Stimulated activated CD4-positive, alpha-beta T cell treated with anti-CD3 and anti-CD28 coated beads, Interleukin-2, amount 100 ng/mL, for 48 hours (primary cell): ENCODE data around the gene SLC37A2.
"Not testable (repeated sequence)": the region's sequence is repeated elsewhere in the genome, so short reads cannot be mapped to it uniquely, and the experiment has no call there.

ENCODE experiments used
- DNase-seq, 2 donors: peaks; one replicate each; pipeline ENCODE4 v3.0.0-alpha.2; 2020

The SLC37A2 gene

DNA sequence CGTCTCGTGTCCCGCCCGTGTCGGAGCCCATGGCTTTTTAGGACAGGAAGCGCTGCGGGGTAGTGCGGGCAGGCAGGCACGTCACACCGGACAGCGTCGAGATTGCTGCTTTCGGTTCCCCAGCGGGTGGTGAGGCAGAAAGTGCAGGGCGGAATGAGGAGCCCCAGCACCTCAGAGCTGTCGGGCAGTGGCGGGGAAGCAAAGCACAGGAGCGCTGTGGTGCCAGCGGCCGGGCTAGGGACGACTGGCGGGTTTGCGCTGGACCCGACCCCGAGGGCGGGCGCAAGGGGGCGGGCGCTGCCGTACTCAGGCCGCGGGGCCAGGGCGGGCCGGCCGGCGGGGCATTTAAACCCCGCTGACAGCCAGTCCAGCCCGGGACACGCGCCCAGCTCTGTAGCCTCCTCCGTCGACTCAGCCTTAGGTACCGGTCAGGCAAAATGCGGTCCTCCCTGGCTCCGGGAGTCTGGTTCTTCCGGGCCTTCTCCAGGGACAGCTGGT lies at the start of gene SLC37A2:
Gene SLC37A2 (plus strand): TSS at position 375 of the 498 bp plus-strand sequence. CDS start 63 bp downstream, at position 438.
- DNase-seq, result peak; percentile 29 to 36

DNA sequence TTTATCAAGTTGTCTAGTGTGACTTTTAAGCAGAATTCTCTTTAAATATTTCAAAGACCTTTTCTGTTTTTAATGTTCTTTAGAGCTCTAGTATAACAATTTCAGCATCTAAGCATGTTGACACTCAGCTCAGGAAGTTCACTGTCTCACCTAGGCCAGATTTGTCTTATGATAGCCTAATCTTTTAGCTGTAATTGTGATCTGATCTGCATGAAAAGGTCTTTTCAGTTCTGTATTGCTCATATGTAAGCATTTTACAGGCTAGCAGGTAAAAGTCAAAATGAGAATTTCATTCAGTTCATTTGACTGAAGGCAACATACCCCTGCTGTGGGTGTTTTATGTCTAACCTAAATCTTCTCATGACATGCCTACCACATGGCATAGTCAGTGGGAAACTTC lies 46.7 kb upstream of the SLC37A2 start:
- DNase-seq, result no peak

DNA sequence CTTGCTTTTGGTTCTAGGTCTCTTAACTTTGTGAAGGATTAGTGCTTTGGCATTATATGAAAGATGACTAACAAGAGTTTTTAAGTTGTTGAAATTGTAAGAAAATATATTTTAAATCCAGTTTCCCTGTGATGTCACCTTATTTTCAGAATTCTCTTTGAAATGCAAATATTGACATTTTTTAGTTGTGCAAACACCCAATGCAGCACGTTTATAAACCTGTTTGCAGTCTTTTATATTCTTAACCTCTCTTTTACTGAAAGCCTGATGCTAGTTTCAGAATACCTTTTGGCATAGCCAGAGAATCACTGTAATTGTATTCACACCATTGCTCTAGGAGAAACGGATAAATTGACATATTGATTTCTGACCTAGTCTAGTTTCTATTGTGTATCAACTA lies 42.8 kb upstream of the SLC37A2 start:
- DNase-seq, result no peak

DNA sequence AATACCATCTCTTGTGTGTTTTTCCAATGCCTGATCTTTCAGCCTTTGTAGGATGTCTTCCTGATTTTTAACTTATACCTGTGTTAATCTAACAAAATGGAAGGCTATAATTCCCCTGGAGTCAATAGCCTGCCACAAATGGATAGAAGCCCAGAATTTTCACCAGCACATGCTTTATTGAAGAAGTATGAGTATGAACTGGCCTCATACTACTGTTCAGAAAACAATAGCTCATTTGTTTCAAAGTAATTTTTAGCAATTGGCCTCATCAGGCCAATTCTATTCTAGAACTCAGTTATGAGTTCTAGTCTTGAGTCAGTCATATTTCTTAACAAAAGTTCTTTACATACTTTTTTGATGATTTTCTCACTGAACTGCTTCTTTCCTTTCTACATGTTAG lies 40.6 kb upstream of the SLC37A2 start:
- DNase-seq, result no peak

DNA sequence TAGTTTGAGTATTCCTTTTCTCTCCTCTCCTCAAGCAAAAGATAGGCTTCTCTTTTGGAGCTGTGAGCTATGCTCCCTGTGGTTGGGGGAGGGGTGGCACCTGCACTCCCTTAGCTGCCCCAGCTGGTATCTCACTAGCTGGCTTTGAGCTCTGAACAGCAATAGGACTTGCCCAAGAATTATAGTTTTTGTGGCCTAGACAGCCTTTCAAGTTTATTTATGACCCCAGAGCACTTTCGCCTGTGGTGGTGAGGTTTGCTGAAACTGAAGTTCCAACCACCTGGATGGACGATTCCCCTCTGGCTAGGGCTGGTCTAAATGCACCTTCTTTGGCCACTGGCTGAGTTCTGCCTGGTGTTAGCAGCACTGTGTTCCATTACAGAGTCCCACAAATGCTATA lies 37.1 kb upstream of the SLC37A2 start:
- no peak for DNase-seq

DNA sequence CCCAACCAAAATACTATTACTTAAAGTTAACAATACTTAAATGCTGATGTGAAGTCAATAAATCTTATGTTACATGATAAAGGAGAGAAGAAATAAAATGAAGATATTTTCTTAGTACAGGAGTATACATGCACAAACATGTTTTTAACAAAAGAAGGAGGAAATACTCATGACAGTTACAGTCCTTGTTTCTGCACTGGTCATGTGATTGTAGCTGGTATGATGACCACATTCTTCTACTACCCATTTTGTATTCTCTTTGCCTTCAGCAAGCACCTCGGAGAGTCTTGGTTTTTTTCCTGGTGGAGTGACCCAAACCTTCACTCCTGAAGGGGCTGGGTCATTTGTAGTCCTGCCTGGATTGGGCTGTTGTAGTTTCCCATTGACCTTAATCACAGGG lies 33.7 kb upstream of the SLC37A2 start:
- not testable (repeated sequence) for DNase-seq

DNA sequence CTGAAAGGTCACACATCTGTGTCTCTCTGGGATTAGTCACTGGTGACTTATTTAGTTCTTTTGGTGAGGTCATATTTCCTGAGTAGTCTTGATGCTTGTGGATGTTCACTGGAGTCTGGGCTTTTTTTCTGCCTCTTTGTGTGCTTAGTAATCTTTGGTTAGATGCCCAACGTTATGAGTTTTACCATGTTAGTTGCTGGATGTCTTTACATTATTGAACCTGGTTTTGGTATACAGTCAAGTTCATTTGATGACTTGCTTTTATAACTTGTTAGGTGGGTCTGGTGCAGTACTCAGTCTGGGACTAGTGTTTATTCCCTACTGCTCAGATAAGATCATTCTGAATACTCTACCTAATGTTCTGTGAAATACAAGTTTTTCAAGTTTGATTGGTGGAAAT lies 26.2 kb upstream of the SLC37A2 start:
- DNase-seq, result no peak

DNA sequence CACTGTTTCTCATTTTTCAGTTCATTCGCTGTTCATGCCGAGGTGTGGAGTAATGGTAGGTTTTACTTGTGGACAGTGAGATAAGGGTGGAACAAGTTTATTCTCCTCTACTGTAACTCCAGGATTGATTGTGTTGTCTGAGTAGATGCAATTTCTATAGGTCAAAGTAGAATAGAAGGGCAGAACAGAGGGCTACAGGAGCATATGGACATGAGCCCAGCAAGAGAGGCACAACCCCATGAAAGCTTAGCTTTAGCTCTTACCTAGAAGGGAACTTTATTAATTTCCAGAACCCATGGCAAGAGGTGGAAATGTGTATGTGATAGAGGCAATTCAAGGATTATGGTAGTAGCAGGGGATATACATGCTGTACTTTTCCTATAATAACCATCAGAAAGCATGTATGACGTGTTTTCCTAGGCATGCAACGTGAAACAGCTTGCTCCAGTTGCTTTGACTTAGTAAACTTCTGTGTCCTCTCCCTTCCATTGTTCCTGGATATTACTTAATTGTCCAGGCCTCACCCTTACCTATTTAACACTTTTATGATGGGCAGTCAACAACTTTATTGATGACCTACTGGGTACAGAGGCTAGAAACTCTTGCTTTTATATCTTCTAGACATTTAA lies 13.8 kb upstream of the SLC37A2 start:
- DNase-seq, result no peak

DNA sequence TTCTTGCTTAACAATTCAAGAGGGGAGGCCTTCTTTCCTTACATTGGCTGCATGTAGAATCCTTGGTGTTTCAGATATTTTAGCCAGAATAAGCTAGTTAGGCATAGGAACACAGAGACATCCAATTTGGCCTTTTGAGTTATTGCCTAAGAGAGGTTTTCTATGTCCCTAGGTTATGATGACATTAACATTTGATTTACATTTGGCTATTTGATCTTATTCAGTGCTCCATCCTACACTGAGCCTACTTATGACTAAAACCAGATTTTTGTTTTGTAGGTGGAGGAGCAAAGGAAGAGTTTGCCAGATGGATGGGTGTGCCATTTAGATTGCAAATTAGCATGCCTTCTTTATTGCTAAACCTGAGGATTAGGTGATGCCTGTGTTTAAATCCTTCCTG lies 11.1 kb upstream of the SLC37A2 start:
- DNase-seq, result no peak

DNA sequence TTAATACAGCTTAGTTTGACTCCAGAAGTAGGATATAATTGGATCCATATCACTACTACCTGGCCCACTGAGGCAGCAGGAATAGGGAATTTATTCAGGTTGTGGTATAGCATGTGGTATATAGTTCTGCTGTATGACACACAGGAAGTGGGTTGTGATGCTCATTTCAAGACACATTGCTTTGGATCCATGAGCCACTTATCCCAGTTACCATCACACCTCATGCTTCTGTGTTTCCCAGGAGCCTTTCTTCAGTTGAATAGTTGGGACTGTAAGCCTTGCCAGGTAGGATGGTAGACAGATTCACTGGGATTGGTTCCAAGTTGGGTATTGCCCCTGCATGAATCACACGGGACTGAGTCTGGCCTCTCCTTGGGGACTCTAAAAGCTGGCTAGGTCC lies 9.9 kb upstream of the SLC37A2 start:
- no peak for DNase-seq

DNA sequence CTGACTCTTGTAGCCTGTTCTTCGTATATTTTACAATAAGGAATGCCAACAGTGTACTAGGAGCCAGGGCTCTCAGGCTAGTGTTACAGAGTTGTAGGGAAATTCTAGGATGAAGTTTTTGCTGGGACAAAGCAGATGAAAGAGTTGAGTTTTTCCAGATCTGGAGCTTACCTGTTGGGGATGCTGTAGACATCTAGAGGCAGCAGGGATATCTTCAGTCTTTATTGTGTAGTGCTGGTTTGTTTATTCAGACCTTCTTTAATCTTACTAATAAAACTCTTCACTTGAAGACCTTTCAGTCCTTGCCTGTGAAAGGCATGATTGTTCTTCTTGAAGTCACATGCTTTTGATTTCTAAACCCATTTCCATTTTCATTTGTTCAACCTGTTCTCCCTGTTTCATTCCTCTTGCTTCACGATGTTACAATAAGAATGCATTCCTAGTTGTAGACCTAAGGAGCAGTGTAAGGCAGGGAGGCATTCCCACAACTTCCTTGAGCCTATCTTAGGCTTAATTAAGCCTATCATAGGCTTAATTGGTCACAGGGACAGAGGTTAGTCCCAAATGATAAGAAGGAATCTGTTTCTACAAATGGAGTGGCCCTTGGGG lies 7.9 kb upstream of the SLC37A2 start:
- no peak for DNase-seq

DNA sequence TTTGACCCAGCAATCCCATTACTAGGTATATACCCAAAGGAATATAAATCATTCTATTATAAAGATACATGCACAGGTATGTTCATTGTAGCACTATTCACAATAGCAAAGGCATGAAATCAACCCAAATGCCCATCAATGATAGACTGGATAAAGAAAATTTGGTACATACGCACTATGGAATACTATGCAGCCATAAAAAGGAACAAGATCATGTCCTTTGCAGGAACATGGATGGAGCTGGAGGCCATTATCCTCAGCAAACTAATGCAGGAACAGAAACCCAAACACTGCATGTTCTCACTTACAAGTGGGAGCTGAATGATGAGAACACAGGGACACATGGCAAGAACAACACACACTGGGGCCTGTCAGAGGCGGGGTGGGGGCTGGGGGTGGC lies 7.0 kb upstream of the SLC37A2 start:
- not testable (repeated sequence) for DNase-seq

DNA sequence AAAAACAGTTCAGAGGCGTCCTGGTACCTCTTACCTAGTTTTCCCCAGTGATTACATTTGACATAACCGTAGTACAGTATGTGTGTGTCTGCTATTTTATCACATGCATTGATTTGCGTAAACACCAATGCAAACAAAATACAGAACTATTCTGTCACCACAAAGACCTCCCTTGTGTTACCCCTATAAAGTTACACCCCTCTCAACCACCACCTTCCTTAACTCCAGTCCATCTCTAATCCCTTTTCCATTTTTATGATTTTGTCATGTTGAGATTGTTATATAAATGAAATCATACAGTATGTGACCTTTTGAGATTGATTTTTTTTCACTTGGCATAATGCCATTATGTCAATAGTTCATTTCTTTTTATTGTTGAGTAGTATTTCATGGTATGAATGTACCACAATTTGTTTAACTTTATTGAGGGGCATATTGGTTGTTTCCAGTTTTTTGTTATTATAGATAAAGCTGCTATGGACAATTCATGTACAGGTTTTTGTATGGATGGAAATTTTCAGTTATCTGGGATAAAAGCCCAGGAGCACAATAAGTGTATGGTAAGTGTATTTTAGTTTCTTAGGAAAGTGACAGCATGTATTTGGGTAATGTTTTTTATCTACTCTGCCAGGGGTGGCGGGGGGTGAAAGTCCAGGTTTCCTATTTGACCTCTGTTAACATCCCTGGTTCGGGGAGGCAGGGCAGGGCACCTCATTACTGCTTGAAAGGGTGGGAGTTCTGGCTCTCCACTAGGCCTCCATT lies 6.0 kb upstream of the SLC37A2 start:
- no peak for DNase-seq

DNA sequence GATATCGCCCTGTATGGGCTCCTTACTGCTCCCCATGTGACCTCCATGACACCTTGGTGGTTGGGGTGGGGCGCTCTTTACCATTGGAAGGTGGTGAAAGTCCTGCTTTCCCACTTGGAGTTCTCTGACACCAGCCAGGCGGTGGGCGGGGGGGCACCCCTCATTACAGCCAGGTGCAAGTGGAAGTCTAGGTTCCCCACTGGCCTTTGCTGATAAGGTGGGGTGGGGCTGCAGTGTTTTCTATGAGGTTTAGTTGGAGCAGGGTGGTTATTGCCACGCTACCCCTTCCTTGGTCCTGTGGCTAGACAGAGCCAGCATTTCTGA lies 5.5 kb upstream of the SLC37A2 start:
- DNase-seq, result no peak

DNA sequence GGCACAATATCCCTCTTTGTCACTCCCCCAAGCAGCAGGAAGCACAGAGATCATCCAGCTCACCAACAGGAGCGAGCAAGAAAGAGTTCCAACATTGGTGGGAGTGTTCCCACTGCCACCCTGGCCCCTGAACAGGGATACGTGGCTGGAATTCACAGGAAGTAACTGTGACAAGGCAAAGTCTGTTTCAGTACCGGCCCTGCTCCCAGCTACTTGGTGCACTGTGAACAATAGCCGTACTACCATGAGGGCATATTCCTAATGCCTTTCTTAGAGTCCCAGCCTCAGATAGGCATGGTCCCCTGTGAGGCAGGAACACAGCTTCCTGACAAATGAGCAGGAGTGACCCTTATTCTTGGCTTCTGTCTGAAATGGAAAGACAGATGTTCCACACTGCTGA lies 1.8 kb upstream of the SLC37A2 start:
- no peak for DNase-seq

DNA sequence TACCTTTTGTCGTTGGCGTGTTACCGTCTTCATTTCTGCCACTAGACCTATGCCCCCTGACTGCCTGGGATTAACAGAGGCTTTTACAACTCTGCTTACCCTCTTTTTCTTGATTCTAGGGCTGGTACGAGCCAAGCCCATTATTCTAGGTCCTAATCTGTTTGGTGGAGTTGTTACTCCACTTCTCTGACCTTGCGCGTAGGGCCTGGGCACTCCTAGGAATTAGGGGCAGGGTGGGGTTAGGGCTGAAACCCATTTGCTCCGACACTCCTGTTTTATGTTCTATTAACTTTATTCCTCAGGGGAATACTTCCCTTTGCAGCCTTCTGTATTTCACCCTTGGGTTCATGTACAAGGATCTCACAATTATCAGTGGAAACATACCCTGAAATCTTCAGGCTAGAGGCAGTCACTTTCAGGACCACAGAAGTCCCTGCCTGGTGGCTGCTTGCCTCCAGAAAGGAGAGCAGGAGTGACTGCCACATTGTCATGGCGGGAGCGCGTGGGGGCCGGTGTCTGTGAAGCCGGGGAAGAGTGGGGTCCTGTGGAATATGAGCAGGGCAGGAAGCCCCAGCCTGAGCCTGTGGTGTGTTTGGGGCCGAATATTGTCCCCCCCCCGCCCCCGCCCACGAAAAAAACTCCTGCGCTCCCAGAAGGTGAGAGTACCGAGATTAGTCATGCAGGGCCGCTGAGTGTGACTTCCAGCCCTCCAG lies 731 bp upstream of the SLC37A2 start:
- no peak for DNase-seq

DNA sequence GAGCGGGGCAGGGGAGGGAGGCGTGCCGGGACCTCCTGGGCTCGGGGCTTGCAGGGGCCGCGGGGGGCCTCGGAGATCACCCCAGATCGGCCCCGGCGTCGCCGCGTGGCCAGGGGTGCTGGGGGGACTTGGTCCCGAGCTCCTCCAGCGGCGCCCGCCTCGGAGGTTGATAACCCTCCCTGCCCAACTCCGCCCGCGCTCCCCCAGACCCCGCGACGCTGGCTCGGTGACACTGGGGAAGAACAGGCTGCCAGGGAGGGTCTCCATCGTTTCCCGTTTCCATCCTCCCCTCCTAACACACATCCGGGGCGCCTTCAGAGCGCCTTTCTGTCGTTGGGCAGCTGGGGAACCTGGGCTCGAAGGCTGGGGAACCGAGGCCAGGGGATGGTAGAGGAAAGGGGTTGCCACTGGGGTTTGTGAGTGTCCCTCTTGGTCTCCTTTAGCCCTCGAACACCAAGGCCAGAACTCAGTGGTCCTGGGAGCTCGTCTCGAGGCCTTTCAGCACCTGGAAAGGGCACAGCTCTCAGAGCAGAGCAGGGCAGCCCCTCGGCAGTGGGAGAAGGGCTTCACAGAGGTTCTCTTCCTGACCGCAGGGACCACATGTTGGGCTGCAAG lies 431 bp downstream of the SLC37A2 start:
- DNase-seq, result no peak

DNA sequence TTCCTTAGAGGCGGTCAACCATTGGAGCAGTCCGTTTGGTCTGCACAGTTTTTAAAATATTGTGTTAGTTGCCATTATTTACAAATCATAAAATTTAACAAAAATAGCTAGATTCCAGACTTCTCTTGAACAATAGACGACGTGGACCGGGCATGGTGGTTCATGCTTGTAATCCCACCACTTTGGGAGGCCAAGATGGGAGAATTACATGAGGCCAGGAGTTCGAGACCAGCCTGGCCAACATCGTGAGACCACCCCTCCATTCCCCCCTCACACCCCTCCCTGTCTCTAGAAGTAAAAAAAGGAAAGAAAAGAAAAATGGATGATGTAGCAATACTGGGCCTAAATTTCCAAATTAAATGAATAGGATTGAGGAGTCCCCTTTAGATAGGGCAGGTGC lies 965 bp downstream of the SLC37A2 start:
- no peak for DNase-seq

DNA sequence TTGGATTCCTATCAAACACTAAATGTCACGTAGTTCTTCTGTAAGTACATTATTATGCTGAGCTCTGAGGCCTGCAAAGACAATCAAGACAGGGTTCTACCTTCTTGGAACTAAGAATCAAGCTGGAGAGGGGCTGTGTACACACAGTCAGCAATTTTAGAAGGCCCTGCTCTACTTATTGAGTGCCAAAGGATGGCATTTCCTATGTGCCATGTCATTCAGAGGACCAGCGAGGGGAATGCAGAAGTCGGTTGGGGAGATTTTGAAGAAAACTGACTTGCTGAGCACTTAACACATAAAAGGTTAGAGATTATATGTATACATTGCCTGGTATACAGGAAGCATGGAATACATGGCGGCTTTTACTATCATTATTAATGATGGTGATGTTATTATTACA lies 5.3 kb downstream of the SLC37A2 start:
- no peak for DNase-seq

DNA sequence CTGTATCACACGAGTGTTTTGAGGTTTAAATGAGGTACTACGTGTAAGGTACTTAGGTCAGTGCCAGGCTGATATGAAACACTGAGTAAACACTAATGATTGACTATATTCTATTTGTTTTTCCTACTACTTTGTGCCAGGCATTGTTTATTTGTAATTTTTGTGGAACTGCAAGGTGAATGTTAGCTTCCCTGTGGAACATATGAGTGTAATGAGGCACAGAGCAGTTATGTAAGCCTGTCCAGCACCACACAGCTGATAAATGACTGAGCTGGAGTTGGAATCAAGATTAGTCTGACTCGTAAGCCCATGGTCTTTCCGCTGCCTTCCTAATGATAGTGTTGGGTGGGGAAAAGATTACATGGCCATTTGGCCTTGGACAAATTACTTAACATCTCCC lies 5.9 kb downstream of the SLC37A2 start:
- no peak for DNase-seq

DNA sequence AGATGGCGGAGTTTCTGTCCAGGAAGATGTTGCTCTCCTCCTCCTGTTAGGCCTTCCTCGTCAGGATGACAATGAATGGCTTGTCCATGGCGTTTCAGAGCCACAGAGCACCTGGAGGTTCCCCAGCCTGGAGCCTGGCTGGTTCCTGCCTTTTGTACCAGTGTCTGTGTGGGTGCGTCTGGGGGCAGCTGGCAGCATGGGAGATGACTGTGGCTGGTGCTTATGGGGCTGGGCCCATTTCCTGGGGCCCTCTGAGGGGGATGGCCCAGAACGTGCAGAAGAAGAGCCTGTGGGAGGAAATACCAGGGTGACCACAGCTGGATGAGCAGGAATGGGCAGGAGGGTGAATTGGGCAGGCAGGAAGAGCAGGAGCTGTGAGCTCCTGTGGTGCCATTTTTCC lies 6.7 kb downstream of the SLC37A2 start:
- no peak for DNase-seq

DNA sequence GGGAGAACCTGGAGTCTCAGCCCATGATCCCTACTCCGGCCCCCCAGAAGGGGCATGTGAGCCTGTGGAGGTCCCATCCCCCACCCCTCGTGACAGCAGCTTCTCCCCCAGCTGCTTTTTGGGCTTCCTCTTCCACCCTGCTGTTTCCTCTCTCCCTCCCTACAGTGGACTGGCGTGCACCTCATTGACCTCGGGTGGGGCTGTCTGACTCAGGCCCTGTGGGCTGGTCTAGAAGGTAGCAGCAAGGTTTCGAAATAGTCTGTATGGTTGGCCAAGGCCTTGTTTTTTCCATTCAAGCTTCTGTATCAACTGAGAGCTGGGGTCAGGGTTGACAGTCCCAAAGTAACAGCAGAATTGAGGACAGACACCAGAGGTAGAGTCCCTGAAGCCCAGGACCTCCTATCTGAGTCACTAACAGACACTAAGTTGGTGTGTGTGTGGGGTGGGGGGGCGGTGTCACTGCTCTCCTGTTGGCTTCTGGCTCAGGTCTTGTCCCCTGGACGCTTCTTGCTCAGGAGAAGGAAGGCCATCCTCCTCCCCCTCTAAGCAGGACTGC lies 7.7 kb downstream of the SLC37A2 start:
- no peak for DNase-seq

DNA sequence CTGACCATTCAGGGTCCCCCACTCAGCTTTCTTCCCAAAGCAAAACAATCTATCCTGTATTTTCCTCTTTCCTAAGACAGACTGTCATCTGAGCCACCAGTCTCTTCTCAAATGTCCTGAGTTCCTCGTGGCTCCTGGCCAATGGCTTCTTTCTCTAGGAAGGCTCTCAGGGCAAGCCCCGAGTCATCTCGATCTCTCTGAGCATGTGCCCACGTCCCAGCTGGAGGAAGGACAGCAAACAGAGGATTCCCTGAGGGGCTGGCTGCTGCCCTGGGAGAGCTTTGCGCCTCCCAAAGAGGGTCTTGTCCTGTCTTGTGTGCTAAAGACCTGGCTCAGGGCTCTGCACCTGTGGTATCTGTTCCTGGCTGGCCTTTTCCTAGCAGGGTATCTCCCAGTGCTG lies 8.3 kb downstream of the SLC37A2 start:
- no peak for DNase-seq
